GM12892 (cell line): ENCODE measurements around the gene MON2.

ENCODE experiments used
- POLR2A ChIP-seq: IDR thresholded peaks from 2 replicates; pipeline ENCODE4 v1.6.1; 2011; ENCODE audit warnings: low read depth, low read length, control low read depth
- POLR2AphosphoS5 ChIP-seq: IDR thresholded peaks from 2 replicates; pipeline ENCODE4 v1.6.1; 2011; ENCODE audit warnings: low read depth, low read length, control low read depth
- TAF1 ChIP-seq: IDR thresholded peaks from 2 replicates; pipeline ENCODE4 v1.6.1; 2011; ENCODE audit warnings: low read depth, mild to moderate bottlenecking, control low read depth, low read length, borderline replicate concordance

- TF ChIP-seq POLR2AphosphoS5 (no peak), POLR2A (no peak), TAF1 (no peak)
These were observed 40.5 kb upstream of the MON2 start for GRCh38 chr12:62426089-62426488.
